HG02981 (cell line): ENCODE data around the gene SNAI1.
"Not testable (repeated sequence)": the region's sequence is repeated elsewhere in the genome, so short reads cannot be mapped to it uniquely, and the experiment has no call there.

Experiments used
- ATAC-seq: cut with Tn5 transposase; IDR thresholded peaks from one replicate; pipeline ENCODE4 v1.9.1; 2021; ENCODE audit warnings: mild to moderate bottlenecking, moderate library complexity; ENCODE audit not compliant: unreplicated experiment

SNAI1 gene

DNA sequence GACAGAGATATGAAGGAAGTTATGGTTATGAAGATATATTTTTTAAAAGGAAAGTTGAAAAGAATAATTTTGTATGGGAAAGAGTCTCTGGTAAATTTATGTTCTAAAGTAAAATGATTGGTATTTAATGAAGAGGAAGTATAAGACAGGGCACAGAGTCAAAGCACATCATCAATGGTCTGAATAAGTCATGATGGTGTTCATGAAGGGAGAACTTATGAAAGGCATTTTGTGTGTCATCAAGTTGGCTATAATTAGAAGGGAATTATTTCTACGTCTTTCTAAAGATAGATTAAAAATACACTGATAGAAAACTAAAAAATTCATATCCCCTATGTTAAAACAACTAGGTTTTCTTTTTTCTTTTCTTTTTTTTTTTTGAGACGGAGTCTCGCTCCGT, 21.4 kb upstream of the SNAI1 start:
- no peak for ATAC-seq

DNA sequence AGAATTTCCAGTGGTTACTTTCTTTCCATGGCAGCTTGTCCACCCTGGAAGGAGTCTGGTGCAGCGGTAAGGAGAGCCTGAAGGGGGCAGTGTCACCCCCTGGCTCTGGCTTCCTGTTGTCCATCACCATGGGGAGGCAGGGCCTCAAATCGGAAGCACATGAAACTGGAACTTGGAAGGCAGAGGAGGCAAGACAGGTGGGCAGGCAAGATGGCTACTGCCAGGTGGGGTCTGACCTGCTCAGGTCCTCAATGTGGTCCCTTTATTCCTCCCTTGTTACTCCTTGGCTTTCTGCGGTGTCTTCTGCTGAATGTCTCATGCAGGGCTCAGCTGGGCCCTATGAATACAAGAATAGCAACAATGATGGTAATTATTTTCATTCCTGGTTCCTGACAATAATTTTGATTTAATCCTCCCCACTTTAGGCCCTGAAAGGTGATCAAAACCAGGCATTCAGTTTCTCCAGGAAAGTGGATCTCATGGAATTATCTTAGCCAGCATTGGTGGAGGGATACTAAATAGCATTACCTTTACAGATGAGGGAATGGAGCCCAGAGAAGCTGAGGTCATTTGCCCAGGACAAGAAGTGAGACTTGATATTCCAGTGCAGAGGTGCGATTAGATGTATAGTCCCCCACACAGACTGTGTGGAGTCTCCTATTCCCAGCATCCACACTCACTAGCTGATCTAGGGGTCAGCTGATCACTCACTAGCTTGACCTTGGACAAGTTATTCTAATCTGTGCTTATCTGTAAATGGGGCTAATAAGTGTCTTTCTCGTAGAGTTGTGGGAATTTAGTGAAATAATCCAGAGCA, 17.6 kb upstream of the SNAI1 start:
- ATAC-seq: no peak

DNA sequence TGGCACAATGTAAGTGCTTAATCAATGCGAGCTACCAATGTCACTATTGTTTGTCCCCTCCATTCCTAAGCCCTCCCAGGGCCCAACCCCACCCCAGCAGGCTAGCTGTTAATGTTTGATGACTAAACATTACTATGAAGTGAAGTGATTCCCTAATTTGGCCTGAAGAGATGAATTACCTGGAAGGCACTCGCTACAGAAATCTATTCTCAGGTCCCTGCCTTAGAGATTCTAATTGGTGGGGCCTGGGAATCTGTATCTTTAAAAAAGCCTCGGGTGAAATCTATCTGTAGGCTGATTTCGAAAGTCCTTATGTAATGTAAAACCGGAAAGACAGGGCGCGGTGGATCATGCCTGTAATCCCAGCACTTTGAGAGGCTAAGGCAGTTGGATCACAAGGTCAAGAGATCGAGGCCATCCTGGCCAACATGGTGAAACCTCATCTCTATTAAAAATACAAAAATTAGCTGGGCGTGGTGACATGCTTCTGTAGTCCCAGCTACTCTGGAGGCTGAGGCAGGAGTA, 16.9 kb upstream of the SNAI1 start:
- ATAC-seq: no peak

DNA sequence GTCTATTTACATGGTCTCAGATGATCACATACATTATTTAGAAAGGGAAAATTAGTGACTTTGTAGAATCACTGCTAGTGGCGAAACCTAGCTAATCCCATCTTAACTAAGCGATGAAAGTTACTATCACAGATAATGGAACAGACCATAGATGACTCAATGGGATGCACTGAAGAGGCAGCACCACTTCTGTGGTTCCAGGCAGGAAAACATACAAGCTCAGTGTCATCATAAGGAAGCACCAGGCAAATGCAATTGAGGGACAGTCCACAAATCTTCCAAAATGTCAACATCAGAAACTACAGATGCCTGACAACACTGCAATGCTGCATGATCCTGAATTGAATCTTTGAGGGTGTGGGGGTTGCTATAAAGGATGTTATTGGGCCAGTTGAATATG, 15.9 kb upstream of the SNAI1 start:
- ATAC-seq: no peak

DNA sequence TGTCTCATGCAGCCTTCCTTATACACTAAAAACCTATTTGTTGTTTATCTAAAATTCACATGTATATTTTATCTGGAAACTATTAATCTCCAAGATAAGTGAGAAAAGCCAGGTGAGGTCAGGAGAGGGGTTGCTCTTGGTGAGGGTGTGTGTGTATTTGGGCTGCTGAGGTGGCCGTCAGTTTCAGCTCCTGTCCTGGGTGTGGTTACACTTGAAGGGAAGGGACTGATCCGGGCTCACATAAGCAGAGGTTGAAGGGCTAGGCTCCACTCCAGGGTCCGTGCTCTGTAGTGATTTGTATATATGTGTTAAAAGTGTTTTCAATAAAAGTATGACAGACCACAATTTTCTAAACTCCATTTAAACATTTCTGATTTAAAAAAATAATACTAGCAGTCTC, 13.5 kb upstream of the SNAI1 start:
- ATAC-seq: no peak

DNA sequence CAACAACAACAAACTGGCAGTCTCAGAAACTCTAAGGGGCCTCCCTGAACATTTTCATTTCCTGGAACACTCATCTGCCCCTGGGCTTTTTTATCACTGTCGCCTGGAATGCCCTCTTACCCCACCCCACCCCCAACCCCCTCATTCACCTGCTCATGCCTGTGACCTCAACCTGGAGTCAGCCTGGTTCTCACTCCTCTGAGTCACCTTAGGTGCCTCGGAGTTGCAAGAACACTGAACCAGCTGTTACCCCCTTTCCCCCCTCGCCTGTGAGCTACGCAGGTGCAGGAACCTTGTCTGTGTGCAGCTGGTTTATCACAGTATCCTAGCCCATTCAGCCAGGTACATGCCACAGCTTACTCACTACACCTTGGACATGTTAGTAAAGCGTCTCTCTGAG, 12.8 kb upstream of the SNAI1 start:
- ATAC-seq: no peak

DNA sequence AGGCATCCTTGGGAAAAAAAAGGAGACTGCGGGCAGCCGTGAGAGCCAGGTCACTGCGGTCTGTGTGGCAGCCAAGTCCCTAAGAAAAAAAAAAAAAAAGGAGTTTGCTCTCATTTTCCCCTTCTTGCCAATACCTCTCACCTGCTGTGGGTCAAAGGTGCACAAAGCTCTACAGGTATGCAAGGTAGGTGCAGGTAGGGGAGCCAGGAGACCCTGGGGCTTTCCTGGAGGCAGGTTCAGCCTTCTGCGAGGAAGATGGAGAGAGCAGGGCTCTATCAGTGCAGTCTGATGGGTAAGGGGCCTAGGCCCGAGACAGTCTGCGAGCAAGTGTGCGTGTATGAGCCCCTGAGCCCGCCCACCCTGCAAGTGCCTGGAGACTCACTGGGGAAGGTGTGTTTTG, 12.3 kb upstream of the SNAI1 start:
- no peak for ATAC-seq

DNA sequence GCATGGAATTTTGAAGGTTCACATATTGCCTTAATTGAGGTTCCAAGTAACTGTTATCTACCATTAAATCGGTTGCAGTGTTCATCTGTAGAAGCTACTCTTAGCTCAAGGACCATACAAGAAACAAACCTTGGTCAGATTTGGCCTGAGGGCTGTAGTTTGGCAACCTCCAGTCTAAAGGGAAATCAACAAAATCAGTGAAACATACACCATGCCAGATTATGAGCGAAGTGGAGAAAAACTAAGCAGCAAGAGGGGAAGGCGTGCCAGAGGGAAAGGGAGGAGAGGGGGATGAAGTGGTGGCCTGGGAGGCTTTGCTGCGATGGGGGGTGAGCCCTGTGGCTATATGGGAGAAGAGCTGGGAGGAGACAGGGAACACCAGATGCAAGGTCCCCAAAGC, 8.8 kb upstream of the SNAI1 start:
- no peak for ATAC-seq

DNA sequence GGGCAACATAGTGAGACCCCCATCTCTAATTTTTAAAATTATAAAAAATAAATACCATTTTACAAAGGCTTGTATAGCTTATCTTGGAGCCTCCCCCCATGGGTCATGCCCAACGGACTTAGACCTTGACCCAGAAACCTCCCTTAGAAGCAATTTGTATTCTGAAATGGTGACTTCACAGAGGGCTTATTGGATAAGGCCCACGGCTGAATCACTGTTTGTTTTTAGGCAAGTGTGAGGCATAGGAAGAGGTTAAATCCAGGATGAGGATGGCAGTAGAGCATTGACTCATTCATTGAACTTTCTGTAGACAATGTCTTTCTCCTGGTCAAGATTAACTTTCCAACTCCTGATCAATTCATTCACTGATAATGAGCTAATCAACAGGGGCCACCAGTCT, 6.2 kb upstream of the SNAI1 start:
- no peak for ATAC-seq

DNA sequence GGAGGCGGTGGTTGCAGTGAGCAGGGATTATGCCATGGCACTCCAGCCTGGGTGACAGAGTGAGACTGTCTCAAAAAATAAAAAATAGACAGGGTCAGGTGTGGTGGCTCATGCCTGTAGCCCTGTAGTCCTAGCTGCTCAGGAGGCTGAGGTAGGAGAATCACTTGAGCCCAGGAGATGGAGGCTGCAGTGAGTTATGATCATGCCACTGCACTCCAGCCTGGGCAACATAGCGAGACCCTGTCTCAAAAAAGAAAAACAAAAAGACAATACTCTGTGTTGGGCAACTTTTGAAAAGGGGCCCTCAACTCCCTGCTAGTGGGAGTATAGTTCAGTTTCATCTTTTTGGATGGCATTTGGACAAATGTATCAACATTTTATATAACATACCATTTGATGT, 5.0 kb upstream of the SNAI1 start:
- ATAC-seq: not testable (repeated sequence)

DNA sequence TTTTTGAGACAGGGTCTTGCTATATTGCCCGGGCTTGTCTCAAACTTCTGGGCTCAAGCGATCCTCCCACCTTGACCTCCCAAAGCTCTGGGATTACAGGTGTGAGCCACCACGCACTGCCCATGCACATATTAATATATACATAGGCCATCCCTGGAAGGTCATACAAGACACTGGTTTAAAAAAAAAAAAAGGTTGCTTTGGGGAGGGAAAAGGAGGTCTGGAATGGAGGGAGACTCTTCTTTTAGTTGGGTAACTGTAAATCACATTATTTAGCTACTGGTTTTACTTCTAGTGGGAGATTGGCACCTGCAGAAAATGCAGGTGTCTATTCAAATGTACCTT, 4.1 kb upstream of the SNAI1 start:
- no peak for ATAC-seq

DNA sequence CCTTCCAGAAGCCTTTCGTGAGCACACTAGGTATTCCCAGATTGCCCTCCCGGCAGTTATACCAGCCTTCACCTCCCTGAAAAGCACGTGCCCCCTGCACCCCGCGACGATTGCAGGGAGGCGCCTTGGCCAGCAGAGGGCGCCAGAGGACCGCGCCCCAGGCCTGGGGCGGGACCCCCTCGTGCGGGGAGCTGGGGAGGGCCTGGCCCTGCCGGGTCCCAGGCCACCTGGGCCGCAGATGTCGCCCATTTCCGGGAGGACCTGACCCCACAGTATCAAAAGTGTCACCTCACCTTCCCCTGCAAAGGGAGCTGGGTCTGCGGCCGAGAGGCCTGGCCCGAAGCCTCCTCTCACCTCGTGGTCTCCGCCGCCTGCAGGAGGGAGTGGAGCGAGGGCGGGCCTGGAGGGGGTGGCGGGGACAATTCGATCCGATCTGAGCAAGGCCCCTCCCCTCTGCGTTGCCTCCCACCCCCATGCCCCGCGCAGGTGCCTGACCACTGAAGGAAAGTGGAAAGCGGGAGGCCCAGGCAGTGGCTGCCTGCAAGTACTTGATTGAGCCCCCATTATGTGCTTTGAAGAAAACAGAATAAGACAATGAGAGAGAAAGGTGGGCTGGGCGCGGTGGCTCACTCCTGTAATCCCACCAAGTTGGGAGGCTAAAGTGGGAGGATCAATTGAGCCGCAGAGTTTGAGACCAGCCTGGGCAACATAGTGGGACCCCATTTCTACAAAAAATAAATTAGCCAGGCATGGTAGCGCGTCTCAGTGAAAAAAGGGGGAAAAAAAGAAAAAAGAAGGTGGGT, 3.5 kb upstream of the SNAI1 start:
- ATAC-seq: no peak

DNA sequence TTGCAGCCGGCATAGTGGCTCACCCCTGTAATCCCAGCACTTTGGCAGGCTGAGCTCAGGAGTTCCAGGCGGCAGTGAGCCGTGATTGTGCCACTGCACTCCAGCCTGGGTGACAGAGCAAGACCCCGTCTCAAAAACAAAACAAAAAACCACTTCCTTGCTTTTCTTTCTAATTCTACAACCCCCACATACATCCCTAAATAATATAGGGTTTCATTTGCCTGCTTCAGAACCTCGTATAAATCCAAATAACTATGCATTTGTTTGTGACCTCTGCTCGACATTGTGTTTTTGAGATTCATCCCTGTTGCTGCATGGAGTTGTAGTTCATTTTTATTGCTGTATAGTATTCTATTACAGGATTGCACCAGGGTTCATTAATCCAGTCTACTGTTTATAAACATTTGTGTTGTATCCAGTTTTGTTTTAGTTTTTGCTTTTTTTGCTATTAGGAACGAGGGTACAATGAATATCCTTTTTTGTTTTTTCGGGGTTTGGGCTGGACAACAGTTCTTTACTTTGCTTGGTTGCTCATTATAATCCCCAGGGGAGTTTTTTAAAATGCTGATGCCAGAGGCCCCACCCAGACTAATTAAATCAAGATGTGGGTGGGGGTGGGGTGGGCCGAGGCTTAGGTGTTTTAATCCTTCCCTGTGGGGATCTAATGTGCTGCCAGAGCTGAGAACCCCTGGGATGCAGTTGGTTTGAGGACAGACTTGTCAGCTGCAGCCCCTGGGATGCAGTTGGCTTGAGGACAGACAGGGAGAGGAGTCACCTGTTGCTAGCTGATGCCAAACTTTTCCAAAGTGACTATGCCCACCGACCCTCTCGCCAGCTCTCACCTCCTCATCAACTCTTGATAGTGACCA, 2.4 kb upstream of the SNAI1 start:
- no peak for ATAC-seq

DNA sequence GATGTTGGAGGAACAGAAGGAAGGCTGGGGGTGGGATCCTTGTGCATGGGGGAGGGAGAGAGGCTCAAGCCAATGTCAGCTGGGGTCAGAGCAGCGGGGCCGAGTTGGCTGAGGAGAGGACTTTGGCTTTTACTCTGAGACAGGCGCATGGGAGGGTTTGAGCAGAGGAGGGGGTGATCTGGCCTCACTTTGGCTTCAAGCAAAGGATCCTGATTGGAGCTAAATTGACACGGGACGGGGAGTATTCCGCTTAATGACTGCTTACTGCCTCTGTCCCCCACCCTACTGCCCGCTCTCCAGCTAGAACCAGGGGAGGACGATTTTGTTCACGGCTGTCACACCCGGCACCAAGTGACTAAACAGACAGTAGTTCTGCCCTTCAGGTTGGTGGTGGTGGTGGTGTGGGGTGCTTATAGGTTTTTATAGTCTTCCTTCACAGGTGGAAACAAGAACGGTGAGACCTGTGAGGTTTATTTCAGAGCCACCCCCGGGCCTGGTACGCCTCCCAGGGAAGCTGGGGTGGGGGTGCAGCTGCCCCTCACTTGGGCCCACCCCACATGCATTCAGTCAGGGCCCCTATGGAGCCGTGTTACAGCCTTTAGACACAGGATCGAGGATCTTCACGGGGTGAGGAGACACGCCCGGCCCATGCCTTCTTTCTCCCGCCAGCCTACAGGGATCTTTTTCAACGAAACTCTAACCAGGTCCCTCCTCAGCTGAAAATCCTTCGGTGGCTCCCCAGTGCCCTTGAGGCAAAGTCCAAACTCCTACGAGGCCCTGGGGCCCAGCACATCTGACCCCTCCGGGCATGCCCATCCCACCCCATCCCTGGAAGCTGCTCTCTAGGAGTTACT, 1.3 kb upstream of the SNAI1 start:
- ATAC-seq: no peak

DNA sequence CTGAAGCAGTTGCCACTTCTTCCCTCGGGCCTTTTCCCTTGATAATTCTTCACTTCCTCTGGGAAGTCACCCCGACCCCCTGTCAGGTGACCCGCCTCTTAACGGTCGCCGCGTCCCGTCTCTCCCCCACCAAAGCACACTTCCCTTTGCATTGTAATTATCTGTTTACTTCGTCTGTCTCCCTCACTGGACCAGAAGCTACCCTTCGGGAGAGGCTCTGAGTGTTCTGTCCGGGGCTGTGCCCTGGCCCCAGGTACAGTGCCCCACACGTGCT, 771 bp upstream of the SNAI1 start:
- ATAC-seq: no peak

DNA sequence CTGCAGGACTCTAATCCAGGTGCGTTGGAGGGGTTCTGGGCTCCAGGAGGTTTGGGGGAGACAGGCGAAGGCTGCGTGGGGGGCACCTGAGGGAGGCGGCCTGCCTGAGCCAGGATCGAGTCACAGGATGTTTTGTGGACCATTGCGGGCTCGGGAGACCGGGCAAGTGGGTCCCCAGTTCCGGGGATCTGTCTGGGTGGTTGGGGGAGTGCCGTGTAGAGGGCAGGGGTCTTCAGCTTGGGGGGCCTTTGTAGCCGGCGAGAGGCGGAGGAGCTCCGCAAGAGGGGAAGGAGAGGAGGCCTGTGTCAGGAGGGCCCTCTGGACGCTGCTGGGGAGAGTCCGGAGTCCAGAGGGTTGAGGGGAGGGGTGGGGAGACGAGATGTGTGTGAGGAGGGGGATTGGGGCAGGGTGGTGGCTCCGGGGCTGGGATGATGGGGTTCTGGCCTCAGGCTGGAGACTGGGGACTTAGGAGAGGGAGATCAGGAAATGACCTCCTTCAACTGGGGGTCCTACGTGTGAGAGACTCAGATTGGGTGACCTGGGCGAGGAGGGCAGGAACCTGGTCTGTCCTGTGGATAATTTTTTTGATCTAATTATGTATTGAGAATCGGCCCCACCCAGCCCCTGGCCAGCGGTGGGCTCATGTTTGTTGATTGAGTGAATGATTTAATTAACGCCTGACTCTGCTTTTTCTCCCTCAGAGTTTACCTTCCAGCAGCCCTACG, 505 bp downstream of the SNAI1 start:
- no peak for ATAC-seq

DNA sequence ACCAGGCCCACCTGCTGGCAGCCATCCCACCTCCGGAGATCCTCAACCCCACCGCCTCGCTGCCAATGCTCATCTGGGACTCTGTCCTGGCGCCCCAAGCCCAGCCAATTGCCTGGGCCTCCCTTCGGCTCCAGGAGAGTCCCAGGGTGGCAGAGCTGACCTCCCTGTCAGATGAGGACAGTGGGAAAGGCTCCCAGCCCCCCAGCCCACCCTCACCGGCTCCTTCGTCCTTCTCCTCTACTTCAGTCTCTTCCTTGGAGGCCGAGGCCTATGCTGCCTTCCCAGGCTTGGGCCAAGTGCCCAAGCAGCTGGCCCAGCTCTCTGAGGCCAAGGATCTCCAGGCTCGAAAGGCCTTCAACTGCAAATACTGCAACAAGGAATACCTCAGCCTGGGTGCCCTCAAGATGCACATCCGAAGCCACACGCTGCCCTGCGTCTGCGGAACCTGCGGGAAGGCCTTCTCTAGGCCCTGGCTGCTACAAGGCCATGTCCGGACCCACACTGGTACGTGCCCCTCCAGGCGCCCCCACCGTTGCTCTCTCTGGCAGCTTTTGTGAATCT, 1.1 kb downstream of the SNAI1 start:
- no peak for ATAC-seq

DNA sequence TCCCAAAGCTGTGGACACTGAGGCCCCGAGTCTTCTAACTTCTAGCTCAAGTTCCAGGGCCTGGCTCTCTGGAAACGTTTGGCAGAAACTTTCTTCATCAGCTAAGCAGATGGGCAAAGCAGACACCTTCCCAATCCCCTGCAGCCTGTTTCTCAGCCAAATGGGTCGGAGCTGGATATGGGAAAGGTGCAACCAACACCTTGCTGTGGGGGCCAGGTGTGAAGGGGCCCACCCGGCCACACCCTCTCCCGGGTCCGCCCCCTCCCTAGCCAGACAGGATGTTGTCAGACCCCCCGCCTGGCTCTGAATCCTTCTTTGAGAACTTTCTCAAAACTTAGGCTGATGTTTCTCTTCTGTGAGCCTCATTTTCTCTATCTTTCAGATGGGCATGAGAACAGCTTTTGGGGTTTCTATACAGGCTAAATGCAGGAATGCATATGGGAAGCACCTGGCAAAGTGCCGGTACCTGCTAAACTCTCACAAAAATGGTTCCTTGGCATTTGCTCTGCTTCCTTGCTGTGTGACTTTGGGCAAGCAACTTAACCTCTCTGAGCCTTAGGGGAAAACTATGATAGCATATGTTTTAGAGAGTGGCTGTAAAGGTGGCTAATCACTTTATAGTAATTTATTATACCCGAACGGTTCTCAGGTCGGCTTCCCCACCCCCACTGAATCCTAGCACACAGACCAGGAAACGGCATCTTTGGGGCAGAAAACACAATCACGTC, 1.8 kb downstream of the SNAI1 start:
- no peak for ATAC-seq

DNA sequence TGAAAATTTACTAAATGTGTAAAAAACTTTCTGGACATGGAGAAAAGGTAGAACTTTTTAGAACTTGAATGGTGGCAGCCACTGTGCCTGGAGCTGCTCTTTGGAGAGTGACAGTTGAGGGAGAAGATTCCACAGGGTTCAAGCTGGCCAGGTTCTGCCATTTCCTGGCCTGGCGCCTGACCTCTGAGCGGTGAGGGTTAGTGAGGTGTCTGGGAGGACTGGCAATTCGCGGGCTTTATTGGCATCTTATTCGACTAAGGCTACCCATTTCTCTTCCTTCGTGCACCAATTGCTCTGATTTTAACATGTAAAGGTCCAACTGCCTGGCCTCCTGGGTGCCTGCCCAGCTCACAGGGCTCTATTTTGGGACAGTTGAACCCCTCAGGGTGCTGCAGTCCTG, 2.4 kb downstream of the SNAI1 start:
- no peak for ATAC-seq
